Measurements from ENCODE around the gene SSTR3. TPM values are rescaled to one million over a fixed set of nuclear protein-coding genes. Genes with fewer than 3 reads are reported as not detected.
A peak's percentile ranks its signal among the peaks of the same experiment; 100 is the strongest.
"Not testable (repeated sequence)": the region's sequence is repeated elsewhere in the genome, so short reads cannot be mapped to it uniquely, and the experiment has no call there.

The SSTR3 gene
- total RNA-seq, 1 donor from 2014 or later, result not detected

DNA sequence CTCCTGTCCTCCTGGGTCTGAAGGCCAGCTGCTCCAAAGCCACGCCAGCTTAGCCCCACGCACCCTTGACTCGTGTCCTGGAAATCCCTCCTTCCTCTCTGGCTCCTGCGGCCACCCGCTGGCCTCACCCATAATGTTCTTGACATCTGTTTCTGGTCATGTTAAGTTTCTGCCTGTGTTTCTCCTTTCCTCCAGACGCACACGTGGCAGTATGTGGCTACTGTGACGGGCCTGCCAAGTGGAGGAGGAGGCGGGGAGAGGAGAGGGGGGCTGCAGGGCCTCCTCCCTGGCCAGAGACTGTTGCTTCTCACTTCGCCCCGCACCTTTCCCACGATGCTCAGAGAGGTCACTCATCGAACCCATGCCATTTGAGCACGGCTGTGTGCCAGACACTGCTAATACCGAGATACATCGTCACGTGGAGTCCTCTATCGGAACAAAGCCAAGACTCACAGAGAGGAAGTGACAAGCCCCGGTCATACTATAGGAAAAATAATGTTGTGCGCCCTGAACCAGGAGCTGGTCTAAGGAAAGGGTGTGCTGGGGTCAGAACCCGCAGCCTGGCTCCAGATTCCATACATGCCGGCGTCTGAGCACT is 35.7 kb downstream of the SSTR3 start:
- intact Hi-C loops (cut with DNase I), result no loop called here

GRCh38 chr22:37175414-37176281 is 36.6 kb downstream of the SSTR3 start:
- ATAC-seq (no peak), DNase-seq (ENCODE audit: missing footprints) (peak; percentile 9)

More for the DNA sequence above, 35.7 kb downstream of the SSTR3 start:
- ATAC-seq, result peak; percentile 75
- DNase-seq (ENCODE audit: missing footprints), result peak; percentile 91

GRCh38 chr22:37174964-37175363 is 37.3 kb downstream of the SSTR3 start:
- ATAC-seq (no peak), DNase-seq (ENCODE audit: missing footprints) (peak; percentile 6)
- intact Hi-C loops (cut with DNase I), result no loop called here

More at GRCh38 chr22:37175414-37176281, 36.6 kb downstream of the SSTR3 start:
- intact Hi-C loops (cut with DNase I), result no loop called here

DNA sequence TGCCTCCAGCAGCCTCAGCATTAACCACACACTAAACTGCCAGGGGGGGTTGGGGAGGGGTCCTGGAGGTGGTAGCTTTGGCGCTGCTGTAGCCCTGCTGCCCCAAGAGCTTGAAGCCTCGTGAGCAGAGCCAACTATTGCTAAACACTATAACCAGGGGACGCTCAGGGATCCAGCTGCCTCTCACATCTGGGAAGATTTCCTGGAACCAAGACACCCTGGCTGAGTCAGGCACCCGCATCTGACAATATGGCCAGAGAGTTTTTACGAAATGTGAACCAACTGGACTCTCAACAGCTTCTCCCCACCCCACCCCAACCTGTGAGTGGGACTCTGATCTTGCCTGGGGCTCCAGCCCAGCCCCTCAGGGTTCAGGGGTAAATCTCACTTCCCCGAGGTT is 38.6 kb downstream of the SSTR3 start:
- DNase-seq (ENCODE audit: missing footprints) (peak; percentile 72), ATAC-seq (peak; percentile 79)
- intact Hi-C loops (cut with DNase I), result no loop called here

DNA sequence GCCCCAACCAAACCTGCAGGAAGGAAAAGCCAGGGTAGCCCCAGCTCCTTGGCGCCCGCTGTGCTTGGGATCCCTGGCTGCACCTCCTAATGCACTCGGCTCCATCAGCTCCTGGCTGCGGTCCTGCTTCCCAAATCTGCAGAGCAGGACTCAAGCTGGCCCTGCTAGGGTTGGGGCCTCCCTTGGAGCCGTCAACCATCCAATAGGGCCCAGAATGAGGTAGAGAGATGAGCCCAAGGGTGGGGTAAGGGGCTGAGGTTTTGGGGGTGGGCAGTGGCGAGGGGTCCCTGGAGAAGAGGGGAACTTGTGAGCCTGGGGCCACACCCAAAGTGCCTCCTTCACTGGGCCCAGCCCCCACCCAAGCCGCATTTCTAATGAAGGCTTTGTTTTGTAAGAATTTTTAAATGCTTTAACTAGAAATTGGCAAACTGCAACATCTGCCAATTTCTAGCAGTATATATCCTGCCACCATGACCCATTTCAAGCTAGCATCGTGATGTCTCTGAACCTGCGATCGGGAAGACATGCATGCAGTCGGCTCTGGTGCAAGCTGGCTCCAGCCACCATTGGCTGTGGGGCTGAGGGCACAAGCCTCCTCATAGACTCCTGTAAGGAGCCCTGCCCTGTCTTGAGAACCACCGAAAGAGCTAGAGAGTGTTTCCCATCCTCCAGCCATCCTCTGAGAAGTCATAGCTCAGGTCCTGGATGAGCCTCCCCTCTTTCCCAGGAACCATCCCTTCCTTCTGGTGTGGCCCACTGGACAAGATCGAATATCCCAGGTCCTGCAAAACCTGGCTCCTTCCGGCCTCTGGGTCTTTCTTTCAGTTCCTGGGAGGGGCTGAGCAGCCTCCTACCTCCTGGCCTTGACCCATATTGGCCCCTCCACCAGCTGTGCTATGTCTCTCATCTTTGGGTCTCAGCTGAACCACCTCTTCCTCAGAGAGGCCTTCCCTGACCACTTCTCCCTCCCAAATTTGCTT is 39.7 kb downstream of the SSTR3 start:
- intact Hi-C loops (cut with DNase I), result no loop called here
- DNase-seq (ENCODE audit: missing footprints) (no peak), ATAC-seq (no peak)

GRCh38 chr22:37171662-37172061 is 40.6 kb downstream of the SSTR3 start:
- DNase-seq (ENCODE audit: missing footprints) (no peak), ATAC-seq (no peak)

DNA sequence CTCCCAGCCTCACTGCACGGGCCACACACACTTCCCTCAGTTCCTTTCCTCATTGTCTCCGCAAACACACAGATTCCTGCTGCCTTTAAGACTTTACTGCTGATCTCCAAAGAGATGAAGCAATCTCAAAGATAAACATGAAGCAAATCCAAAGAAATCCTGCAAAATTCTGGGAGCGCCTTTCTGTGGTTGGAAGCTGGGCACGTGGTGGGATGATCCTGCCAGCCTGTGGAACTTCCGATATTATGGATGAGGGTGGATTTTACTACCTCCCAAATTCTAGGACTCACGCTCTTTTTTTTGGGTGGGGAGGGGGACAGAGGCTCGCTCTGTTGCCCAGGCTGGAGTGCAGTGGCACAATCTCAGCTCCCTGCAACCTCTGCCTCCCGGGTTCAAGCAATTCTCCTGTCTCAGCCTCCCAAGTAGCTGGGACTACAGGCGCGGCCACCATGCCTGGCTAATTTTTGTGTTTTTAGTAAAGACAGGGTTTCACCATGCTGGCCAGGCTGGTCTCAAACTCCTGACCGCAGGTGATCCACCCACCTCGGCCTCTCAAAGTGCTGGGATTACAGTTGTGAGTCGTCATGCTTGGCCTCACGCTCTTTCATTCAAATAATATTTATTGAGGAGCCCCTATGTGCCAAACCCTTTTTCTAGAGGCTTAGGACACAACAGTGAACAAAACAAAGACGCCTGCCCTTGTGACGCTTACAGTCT is 41.4 kb downstream of the SSTR3 start:
- not testable (repeated sequence) for DNase-seq (ENCODE audit: missing footprints)

More at GRCh38 chr22:37171662-37172061, 40.6 kb downstream of the SSTR3 start:
- intact Hi-C loops (cut with DNase I), result no loop called here

GRCh38 chr22:37169947-37170688 is 42.2 kb downstream of the SSTR3 start:
- DNase-seq (ENCODE audit: missing footprints), result peak; percentile 16
- intact Hi-C loops (cut with DNase I), result loop anchor here (10.0 kb wide), 1 partner anchor 95 kb away; no protein-coding TSS in a partner anchor

More for the DNA sequence above, 41.4 kb downstream of the SSTR3 start:
- intact Hi-C loops (cut with DNase I); ATAC-seq: not testable (repeated sequence)

DNA sequence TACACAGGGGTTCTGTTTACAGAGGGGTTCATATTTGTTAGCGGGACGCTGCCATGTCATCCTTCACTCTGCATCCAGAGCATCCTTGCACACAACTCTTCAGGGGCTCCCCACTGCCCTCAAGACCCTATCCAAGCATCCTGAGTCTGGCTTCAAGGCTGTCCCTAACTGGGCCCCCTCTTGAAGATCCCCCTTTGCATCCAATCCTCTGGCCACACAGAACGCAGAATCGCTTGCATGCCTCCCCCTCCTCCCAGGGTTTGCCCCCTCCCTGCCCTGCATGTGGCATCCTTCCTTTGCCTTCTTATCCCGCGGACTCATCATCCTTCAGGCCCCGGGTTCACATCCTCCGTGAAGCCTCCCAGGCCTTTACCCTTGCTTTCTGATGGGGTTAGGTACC is 42.9 kb downstream of the SSTR3 start:
- ATAC-seq, result no peak
- DNase-seq (ENCODE audit: missing footprints), result no peak
- intact Hi-C loops (cut with DNase I), result loop anchor here (10.0 kb wide), 1 partner anchor 95 kb away; no protein-coding TSS in a partner anchor

More at GRCh38 chr22:37169947-37170688, 42.2 kb downstream of the SSTR3 start:
- ATAC-seq, result no peak

GRCh38 chr22:37167981-37168647 is 44.2 kb downstream of the SSTR3 start:
- intact Hi-C loops (cut with DNase I), result loop anchor here (2.0 to 10.0 kb wide), 2 partner anchors 93 kb away; no protein-coding TSS in a partner anchor
- ATAC-seq, result no peak
- peak; percentile 4 for DNase-seq (ENCODE audit: missing footprints)

- no peak for ATAC-seq
- intact Hi-C loops (cut with DNase I), result loop anchor here (2.0 to 10.0 kb wide), 2 partner anchors 93 kb away; no protein-coding TSS in a partner anchor
Measured at GRCh38 chr22:37167176-37167980, 44.9 kb downstream of the SSTR3 start.

GRCh38 chr22:37166675-37167066 is 45.6 kb downstream of the SSTR3 start:
- DNase-seq (ENCODE audit: missing footprints), result peak; percentile 93
- ATAC-seq, result peak; percentile 87
- intact Hi-C loops (cut with DNase I), result loop anchor here (1.0 to 10.0 kb wide), 3 partner anchors 32 to 94 kb away; no protein-coding TSS in a partner anchor

More at GRCh38 chr22:37167176-37167980, 44.9 kb downstream of the SSTR3 start:
- DNase-seq (ENCODE audit: missing footprints), result peak; percentile 65

- peak; percentile 45 for DNase-seq (ENCODE audit: missing footprints)
- intact Hi-C loops (cut with DNase I), result loop anchor here (1.0 to 10.0 kb wide), 3 partner anchors 32 to 95 kb away; no protein-coding TSS in a partner anchor
- ATAC-seq, result no peak
Measured at GRCh38 chr22:37165940-37166674, 46.2 kb downstream of the SSTR3 start.

GRCh38 chr22:37165066-37165465 is 47.2 kb downstream of the SSTR3 start:
- ATAC-seq (no peak), DNase-seq (ENCODE audit: missing footprints) (peak; percentile 46)
- intact Hi-C loops (cut with DNase I), result loop anchor here (10.0 kb wide), 1 partner anchor 90 kb away; no protein-coding TSS in a partner anchor

- intact Hi-C loops (cut with DNase I), result loop anchor here (10.0 kb wide), 1 partner anchor 90 kb away; no protein-coding TSS in a partner anchor
- ATAC-seq, result no peak
- peak; percentile 32 for DNase-seq (ENCODE audit: missing footprints)
Measured at GRCh38 chr22:37164505-37164887, 47.8 kb downstream of the SSTR3 start.

All from Right ventricle myocardium inferior (tissue), 1 donor.